NCI-H2196 (cell line): Measurements from ENCODE around the gene ITCH.
"Not testable (repeated sequence)": the region's sequence is repeated elsewhere in the genome, so short reads cannot be mapped to it uniquely, and the experiment has no call there.

ENCODE experiments used
- DNase-seq: peaks from one replicate; lab custom pipeline; 2025; ENCODE audit not compliant: unreplicated experiment; lab: John Stamatoyannopoulos, UW

Gene ITCH

GRCh38 chr20:34377072-34377847 lies 14.2 kb downstream of the ITCH start:
- no peak for DNase-seq

- no peak for DNase-seq
Measured at GRCh38 chr20:34382174-34382573, 19.1 kb downstream of the ITCH start.

- not testable (repeated sequence) for DNase-seq
Measured at GRCh38 chr20:34382877-34383455, 19.9 kb downstream of the ITCH start.

- DNase-seq: no peak
Measured at GRCh38 chr20:34385464-34385863, 22.4 kb downstream of the ITCH start.

- DNase-seq: no peak
Measured at GRCh38 chr20:34388000-34388399, 24.9 kb downstream of the ITCH start.

GRCh38 chr20:34388678-34389077 lies 25.6 kb downstream of the ITCH start:
- no peak for DNase-seq

GRCh38 chr20:34389206-34389953 lies 26.3 kb downstream of the ITCH start:
- peak; percentile 17 for DNase-seq

GRCh38 chr20:34389954-34390555 lies 27.0 kb downstream of the ITCH start:
- DNase-seq: no peak

- no peak for DNase-seq
Measured at GRCh38 chr20:34396408-34396807, 33.3 kb downstream of the ITCH start.

GRCh38 chr20:34397096-34397495 lies 34.0 kb downstream of the ITCH start:
- no peak for DNase-seq

- not testable (repeated sequence) for DNase-seq
Measured at GRCh38 chr20:34400776-34401175, 37.7 kb downstream of the ITCH start.

- DNase-seq: no peak
Measured at GRCh38 chr20:34401741-34402455, 38.8 kb downstream of the ITCH start.

- DNase-seq: no peak
Measured at GRCh38 chr20:34402461-34402860, 39.4 kb downstream of the ITCH start.

- DNase-seq: no peak
Measured at GRCh38 chr20:34403063-34403827, 40.2 kb downstream of the ITCH start.

- DNase-seq: no peak
Measured at GRCh38 chr20:34403908-34404307, 40.8 kb downstream of the ITCH start.

- DNase-seq: no peak
Measured at GRCh38 chr20:34404803-34405202, 41.7 kb downstream of the ITCH start.

GRCh38 chr20:34405247-34405651 lies 42.2 kb downstream of the ITCH start:
- not testable (repeated sequence) for DNase-seq

GRCh38 chr20:34405942-34406341 lies 42.9 kb downstream of the ITCH start:
- not testable (repeated sequence) for DNase-seq

- DNase-seq: no peak
Measured at GRCh38 chr20:34407962-34408474, 44.9 kb downstream of the ITCH start.

GRCh38 chr20:34410336-34410735 lies 47.3 kb downstream of the ITCH start:
- no peak for DNase-seq
